Measurements from ENCODE around the gene LAPTM5. TPM values are rescaled to one million over a fixed set of nuclear protein-coding genes. Genes with fewer than 3 reads are reported as not detected.

The LAPTM5 gene
- total and polyA plus RNA-seq, 2 donors (not counting 1 experiment from before 2014, with no cell fraction given): 1,384 to 1,519 TPM

DNA sequence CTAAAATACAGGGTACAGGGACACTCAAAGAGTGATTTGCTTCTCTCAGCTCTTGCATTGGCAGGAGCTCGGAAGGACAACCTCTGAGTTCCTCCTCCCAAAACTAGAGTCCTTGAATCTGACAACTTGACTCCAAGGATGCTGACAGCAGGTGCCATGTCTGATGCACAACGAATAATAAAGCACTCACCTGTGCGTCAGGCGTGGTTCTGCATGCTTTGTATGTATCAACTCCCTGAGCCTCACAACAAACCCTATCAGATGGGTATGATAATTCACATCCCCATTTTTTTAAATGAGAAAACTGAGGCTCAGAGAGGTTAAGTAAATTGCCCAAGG is 1.4 kb downstream of the LAPTM5 start:
- Histone ChIP-seq H3K9me3 (ENCODE audit: control extremely low read depth in 1 of 3, control insufficient read depth in 2 of 3, insufficient read depth in 1 of 3, low read length in 2 of 3) (no peaks in the 10 kb centered on the region), H3K27ac (ENCODE audit: low read length in 2 of 2) (peak overlapping the region; percentile 98 to 100), H3K4me3 (ENCODE audit: control extremely low read depth in 1 of 5, extremely low read depth in 1 of 5, insufficient read depth in 1 of 5, low read depth in 2 of 5, low read length in 4 of 5) (peak overlapping the region; percentile 80 to 97 (median 95)), H3K9ac (ENCODE audit: low read length) (peak overlapping the region; percentile 98), H4K20me1 (ENCODE audit: control insufficient read depth, insufficient read depth, low read length, poor library complexity, severe bottlenecking) (peaks cover 26% of the 10 kb centered on the region), H3K4me1 (ENCODE audit: control insufficient read depth in 2 of 2, insufficient read depth in 2 of 2, low read length in 2 of 2) (peaks cover 62 to 87% of the 10 kb centered on the region in 2 donors), H3K27me3 (replicated peaks in 1 of 4; ENCODE audit: control extremely low read depth in 1 of 4, control insufficient read depth in 3 of 4, insufficient read depth in 4 of 4, low read length in 3 of 4) (no peaks in the 10 kb centered on the region), H3K4me2 (replicated peaks; ENCODE audit: low read depth, low read length, poor library complexity, severe bottlenecking) (peak overlapping the region; percentile 94), H3K36me3 (replicated peaks in 1 of 2; ENCODE audit: control extremely low read depth in 1 of 2, control insufficient read depth in 1 of 2, extremely low read depth in 1 of 2, insufficient read depth in 2 of 2, low read length in 1 of 2) (peaks cover 0 to 41% of the 10 kb centered on the region in 2 experiments), H3K79me2 (ENCODE audit: control insufficient read depth, insufficient read depth, low read length) (peaks cover 97% of the 10 kb centered on the region), H2AFZ (ENCODE audit: insufficient read depth, low read depth, low read length, poor library complexity, severe bottlenecking) (no peak overlapping the region)
- Mint-ChIP-seq H3K9me3 (ENCODE audit: insufficient read depth) (no peaks in the 10 kb centered on the region), H3K4me3 (peak overlapping the region; percentile 92), H3K27ac (peak overlapping the region; percentile 92), H3K4me1 (peaks cover 78% of the 10 kb centered on the region), H3K27me3 (no peaks in the 10 kb centered on the region)
- TF ChIP-seq, protein P1, sequence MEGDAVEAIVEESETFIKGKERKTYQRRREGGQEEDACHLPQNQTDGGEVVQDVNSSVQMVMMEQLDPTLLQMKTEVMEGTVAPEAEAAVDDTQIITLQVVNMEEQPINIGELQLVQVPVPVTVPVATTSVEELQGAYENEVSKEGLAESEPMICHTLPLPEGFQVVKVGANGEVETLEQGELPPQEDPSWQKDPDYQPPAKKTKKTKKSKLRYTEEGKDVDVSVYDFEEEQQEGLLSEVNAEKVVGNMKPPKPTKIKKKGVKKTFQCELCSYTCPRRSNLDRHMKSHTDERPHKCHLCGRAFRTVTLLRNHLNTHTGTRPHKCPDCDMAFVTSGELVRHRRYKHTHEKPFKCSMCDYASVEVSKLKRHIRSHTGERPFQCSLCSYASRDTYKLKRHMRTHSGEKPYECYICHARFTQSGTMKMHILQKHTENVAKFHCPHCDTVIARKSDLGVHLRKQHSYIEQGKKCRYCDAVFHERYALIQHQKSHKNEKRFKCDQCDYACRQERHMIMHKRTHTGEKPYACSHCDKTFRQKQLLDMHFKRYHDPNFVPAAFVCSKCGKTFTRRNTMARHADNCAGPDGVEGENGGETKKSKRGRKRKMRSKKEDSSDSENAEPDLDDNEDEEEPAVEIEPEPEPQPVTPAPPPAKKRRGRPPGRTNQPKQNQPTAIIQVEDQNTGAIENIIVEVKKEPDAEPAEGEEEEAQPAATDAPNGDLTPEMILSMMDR (IDR thresholded peaks at IDR 0.05): no peak
- TF ChIP-seq EZH2 (IDR thresholded peaks at IDR 0.05; ENCODE audit: borderline replicate concordance, insufficient read depth, low read depth, low read length, poor library complexity, severe bottlenecking): no peak
- 33% methylated on average over 1 of the region's 4 CpGs for WGBS (ENCODE audit: insufficient coverage)
- ATAC-seq (ENCODE audit: low read depth) (no peak), DNase-seq (no peak)
- ChIA-PET POLR2A (interaction anchor here (0.6 to 10.3 kb wide), 6 partner anchors 11 to 713 kb away, joined by 3 to 152 read pairs (median 10); no protein-coding TSS in a partner anchor), CTCF (interaction anchor here (3.8 to 27.3 kb wide), 3 partner anchors 22 to 46 kb away, joined by 13 to 769 read pairs (median 312); partner anchors contain the start of gene MATN1)
- intact Hi-C loops (cut with micrococcal nuclease): loop anchor here (1.0 kb wide), 1 partner anchor 23 kb away; no protein-coding TSS in a partner anchor

- DNase-seq (no peak), ATAC-seq (ENCODE audit: low read depth) (no peak)
- H3K27ac Mint-ChIP-seq: peak overlapping the region; percentile 92
- 0% methylated on average over 4 of the region's 4 CpGs for WGBS (ENCODE audit: insufficient coverage)
- Histone ChIP-seq H4K20me1 (ENCODE audit: control insufficient read depth, insufficient read depth, low read length, poor library complexity, severe bottlenecking) (peaks cover 26% of the 10 kb centered on the region), H3K27me3 (replicated peaks in 1 of 4; ENCODE audit: control extremely low read depth in 1 of 4, control insufficient read depth in 3 of 4, insufficient read depth in 4 of 4, low read length in 3 of 4) (no peaks in the 10 kb centered on the region), H3K4me3 (ENCODE audit: control extremely low read depth in 1 of 5, extremely low read depth in 1 of 5, insufficient read depth in 1 of 5, low read depth in 2 of 5, low read length in 4 of 5) (peak overlapping the region; percentile 80 to 97 (median 95)), H3K9ac (ENCODE audit: low read length) (peak overlapping the region; percentile 98), H3K27ac (ENCODE audit: low read length in 2 of 2) (peak overlapping the region; percentile 98 to 100), H3K9me3 (ENCODE audit: control extremely low read depth in 1 of 3, control insufficient read depth in 2 of 3, insufficient read depth in 1 of 3, low read length in 2 of 3) (no peaks in the 10 kb centered on the region), H3K79me2 (ENCODE audit: control insufficient read depth, insufficient read depth, low read length) (peaks cover 97% of the 10 kb centered on the region), H3K36me3 (replicated peaks in 1 of 2; ENCODE audit: control extremely low read depth in 1 of 2, control insufficient read depth in 1 of 2, extremely low read depth in 1 of 2, insufficient read depth in 2 of 2, low read length in 1 of 2) (peaks cover 0 to 43% of the 10 kb centered on the region in 2 experiments), H2AFZ (ENCODE audit: insufficient read depth, low read depth, low read length, poor library complexity, severe bottlenecking) (no peak overlapping the region), H3K4me2 (replicated peaks; ENCODE audit: low read depth, low read length, poor library complexity, severe bottlenecking) (peak overlapping the region; percentile 94), H3K4me1 (ENCODE audit: control insufficient read depth in 2 of 2, insufficient read depth in 2 of 2, low read length in 2 of 2) (peaks cover 60 to 87% of the 10 kb centered on the region in 2 donors)
- peaks cover 78% of the 10 kb centered on the region for H3K4me1 Mint-ChIP-seq
- intact Hi-C loops (cut with micrococcal nuclease): loop anchor here (1.0 kb wide), 1 partner anchor 24 kb away; no protein-coding TSS in a partner anchor
- ChIA-PET POLR2A (interaction anchor here (0.6 to 10.3 kb wide), 7 partner anchors 11 to 714 kb away, joined by 3 to 152 read pairs (median 8); no protein-coding TSS in a partner anchor), CTCF (interaction anchor here (3.8 to 27.3 kb wide), 3 partner anchors 22 to 46 kb away, joined by 13 to 769 read pairs (median 312); partner anchors contain the start of gene MATN1)
- H3K27me3 Mint-ChIP-seq: no peaks in the 10 kb centered on the region
- H3K9me3 Mint-ChIP-seq (ENCODE audit: insufficient read depth): no peaks in the 10 kb centered on the region
- TF ChIP-seq, protein P1 (IDR thresholded peaks at IDR 0.05): no peak
- no peak for TF ChIP-seq EZH2 (IDR thresholded peaks at IDR 0.05; ENCODE audit: borderline replicate concordance, insufficient read depth, low read depth, low read length, poor library complexity, severe bottlenecking)
- H3K4me3 Mint-ChIP-seq: peak overlapping the region; percentile 92
Observed at GRCh38 chr1:30755746-30756145, 1.8 kb downstream of the LAPTM5 start.

All from B cell (primary cell).